Upper lobe of left lung (tissue), 6 donors: ENCODE measurements around the gene UBE2E2. TPM values are rescaled to one million over a fixed set of nuclear protein-coding genes. Genes with fewer than 3 reads are reported as not detected.

Source experiments
- ATAC-seq, 2 donors: fragments of 200-7000 bp; cut with Tn5 transposase; one replicate each; pipeline ENCODE4 v1.9.1; 2022; ENCODE audit warnings: mild to moderate bottlenecking in 2 of 2, moderate library complexity in 2 of 2; ENCODE audit not compliant: low FRiP score in 2 of 2
- DNase-seq, 2 donors: peaks; one replicate each; pipeline ENCODE4 v3.0.0-alpha.2; 2019 to 2020
- H3K27ac ChIP-seq, 4 donors: fragments of 200-600 bp; sonication (generic); one replicate each; pipeline ENCODE4 v1.5.1; 2016 to 2019
- H3K27me3 ChIP-seq, 4 donors: fragments of 200-600 bp; sonication (generic); one replicate each; pipeline ENCODE4 v1.5.1; 2017 to 2019
- H3K36me3 ChIP-seq, 4 donors: fragments of 200-600 bp; sonication (generic); one replicate each; pipeline ENCODE4 v1.5.1; 2016 to 2019
- H3K4me1 ChIP-seq, 4 donors: fragments of 200-600 bp; sonication (generic); one replicate each; pipeline ENCODE4 v1.5.1; 2018 to 2019
- H3K4me3 ChIP-seq, 4 donors: fragments of 200-600 bp; sonication (generic); one replicate each; pipeline ENCODE4 v1.5.1; 2017 to 2019; ENCODE audit warnings: mild to moderate bottlenecking in 2 of 4, moderate library complexity in 1 of 4
- H3K9me3 ChIP-seq, 4 donors: fragments of 200-600 bp; sonication (generic); one replicate each; pipeline ENCODE4 v1.5.1; 2018 to 2019
- EP300 ChIP-seq, 4 donors: sonication (generic); formaldehyde crosslinking; IDR thresholded peaks; one replicate each; pipeline ENCODE4 v1.5.1; 2017; ENCODE audit warnings: antibody characterized with exemption in 4 of 4, control low read depth in 2 of 4
- POLR2A ChIP-seq, 4 donors: fragments of 450-650 bp; IDR thresholded peaks; one replicate each; pipeline ENCODE4 v1.5.1; 2016 to 2017; ENCODE audit warnings: antibody characterized with exemption in 4 of 4, mild to moderate bottlenecking in 2 of 4
- POLR2AphosphoS5 ChIP-seq, 2 donors: sonication (generic); formaldehyde crosslinking; IDR thresholded peaks; one replicate each; pipeline ENCODE4 v1.5.1; 2017; ENCODE audit warnings: antibody characterized with exemption in 2 of 2
- WGBS, 2 donors: methylation state at CpG; one replicate each; pipeline ENCODE4 v1.1.5; 2017 to 2018; 5-methylcytosine and 5-hydroxymethylcytosine counted together
- total RNA-seq, 6 donors: library from RNA; depleted of rRNA in 4 of 6; stranded (reverse); fragments of >200 nt in 4 of 6; gene quantifications; one replicate each; pipeline versions ENCODE4 v1.1.0 to v1.2.1, GENCODE V29; 2016 to 2021
- TF ChIP-seq, protein P1 (sequence below), 6 experiments: fragments of 450-650 bp in 4 of 6; fragments of 200-600 bp in 2 of 6; sonication (generic) in 2 of 6; IDR thresholded peaks; one replicate each; pipeline ENCODE4 v1.5.1; 2016 to 2019; ENCODE audit warnings: antibody characterized with exemption in 6 of 6
- donor health status: DM: no; HTN: no; CAD: no; lungs with moderate emphysema.
- donor health status: DM: no; HTN: yes; CAD: no; lungs with severe emphysema.

The UBE2E2 gene
- total RNA-seq, 6 donors from 2014 or later = 18.3 to 61.5 (median 41.9) TPM

DNA sequence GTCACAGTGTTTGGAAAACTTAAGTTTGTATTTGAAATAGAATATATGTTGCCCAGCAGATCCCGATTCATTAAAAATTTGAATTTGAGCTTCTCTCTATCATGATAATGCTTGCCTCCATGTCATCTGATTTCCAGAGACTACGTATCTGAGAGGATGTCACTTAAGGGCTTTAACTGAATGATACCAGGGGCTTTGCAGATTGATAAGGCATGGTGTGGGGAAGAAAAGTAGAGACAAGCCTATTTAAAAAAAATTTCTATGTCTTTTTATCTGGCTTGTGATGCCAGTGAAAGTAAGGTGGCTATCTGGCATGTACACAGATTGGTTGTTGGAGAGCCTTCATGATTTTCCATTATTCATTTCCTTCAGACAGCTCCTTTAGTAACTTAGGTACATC lies 72.7 kb downstream of the UBE2E2 start:
- 89 to 94% methylated on average over 2 of the region's 2 CpGs for WGBS, 2 donors
- no peak for DNase-seq
- H3K36me3 ChIP-seq = no peaks in the 10 kb centered on the region
- no peak overlapping the region for H3K4me3 ChIP-seq
- H3K27ac ChIP-seq = no peak overlapping the region
- peaks cover 0 to 3% (median 0%) of the 10 kb centered on the region in 4 donors for H3K9me3 ChIP-seq
- no peaks in the 10 kb centered on the region for H3K4me1 ChIP-seq
- no peak for ATAC-seq
- H3K27me3 ChIP-seq = no peaks in the 10 kb centered on the region
- no peak for TF ChIP-seq POLR2A (IDR thresholded peaks at IDR 0.05)

DNA sequence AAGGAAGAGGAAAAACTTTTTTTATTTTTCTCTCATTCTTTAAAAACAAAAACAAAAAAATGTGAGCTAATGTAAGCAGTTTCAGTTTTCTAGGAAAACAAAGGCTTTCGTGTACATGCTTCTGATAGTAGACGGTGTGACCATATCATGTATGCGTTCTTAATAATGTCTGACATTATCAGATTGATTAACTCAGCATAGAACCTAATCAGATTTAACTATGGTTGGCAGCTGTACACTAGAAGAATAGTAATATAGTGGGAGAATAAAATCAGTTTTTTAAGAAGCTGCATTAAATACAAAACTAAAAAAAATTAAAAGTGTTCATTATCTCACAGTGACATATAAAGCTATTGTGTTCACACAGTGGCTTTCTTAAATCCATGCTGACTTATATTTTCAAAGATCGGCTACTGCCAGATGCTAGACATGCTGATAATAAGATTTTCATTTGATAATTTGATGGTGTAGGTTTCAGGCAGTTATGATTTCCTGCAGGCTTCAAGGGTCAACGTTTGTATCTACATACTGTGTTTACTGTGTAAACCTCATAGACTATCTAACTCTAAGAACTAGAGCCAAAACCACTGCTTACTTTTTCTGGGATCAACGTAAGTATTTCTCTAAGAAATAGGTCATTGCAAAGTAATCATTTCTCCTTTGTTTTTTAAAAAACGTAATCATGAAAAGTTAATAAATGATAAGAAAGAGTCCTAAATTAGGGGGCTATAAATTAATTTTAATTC lies 74.0 kb downstream of the UBE2E2 start:
- no peak overlapping the region for H3K4me3 ChIP-seq
- H3K4me1 ChIP-seq = no peaks in the 10 kb centered on the region
- TF ChIP-seq, protein P1, sequence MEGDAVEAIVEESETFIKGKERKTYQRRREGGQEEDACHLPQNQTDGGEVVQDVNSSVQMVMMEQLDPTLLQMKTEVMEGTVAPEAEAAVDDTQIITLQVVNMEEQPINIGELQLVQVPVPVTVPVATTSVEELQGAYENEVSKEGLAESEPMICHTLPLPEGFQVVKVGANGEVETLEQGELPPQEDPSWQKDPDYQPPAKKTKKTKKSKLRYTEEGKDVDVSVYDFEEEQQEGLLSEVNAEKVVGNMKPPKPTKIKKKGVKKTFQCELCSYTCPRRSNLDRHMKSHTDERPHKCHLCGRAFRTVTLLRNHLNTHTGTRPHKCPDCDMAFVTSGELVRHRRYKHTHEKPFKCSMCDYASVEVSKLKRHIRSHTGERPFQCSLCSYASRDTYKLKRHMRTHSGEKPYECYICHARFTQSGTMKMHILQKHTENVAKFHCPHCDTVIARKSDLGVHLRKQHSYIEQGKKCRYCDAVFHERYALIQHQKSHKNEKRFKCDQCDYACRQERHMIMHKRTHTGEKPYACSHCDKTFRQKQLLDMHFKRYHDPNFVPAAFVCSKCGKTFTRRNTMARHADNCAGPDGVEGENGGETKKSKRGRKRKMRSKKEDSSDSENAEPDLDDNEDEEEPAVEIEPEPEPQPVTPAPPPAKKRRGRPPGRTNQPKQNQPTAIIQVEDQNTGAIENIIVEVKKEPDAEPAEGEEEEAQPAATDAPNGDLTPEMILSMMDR (IDR thresholded peaks at IDR 0.05) = no peak
- TF ChIP-seq EP300 (IDR thresholded peaks at IDR 0.05) (no peak), POLR2AphosphoS5 (IDR thresholded peaks at IDR 0.05) (no peak), POLR2A (IDR thresholded peaks at IDR 0.05) (no peak)
- ATAC-seq (no peak), DNase-seq (no peak)
- WGBS, 2 donors = 66 to 68% methylated on average over 7 of the region's 7 CpGs
- H3K36me3 ChIP-seq = no peaks in the 10 kb centered on the region
- peaks cover 0 to 3% (median 0%) of the 10 kb centered on the region in 4 donors for H3K9me3 ChIP-seq
- H3K27ac ChIP-seq = no peak overlapping the region
- H3K27me3 ChIP-seq = no peaks in the 10 kb centered on the region

DNA sequence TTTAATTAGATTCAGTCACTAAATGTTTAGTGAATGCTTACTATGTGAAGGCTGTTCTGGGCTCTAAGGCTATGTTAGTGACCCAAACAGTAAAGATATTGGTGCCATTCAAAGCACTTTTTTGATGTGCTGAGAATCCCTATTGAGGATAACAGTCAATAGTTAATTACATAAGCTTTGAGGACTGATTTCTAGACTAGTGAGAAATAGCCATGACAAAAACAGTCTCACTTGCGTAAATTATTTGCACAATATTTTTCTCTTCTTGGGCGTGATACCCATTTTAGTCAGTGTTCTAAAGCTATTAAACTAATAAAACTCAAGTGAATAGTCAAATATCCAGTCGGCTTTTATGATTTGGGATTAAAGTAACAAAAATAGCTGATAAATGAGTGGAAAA lies 74.6 kb downstream of the UBE2E2 start:
- no peak for ATAC-seq

DNA sequence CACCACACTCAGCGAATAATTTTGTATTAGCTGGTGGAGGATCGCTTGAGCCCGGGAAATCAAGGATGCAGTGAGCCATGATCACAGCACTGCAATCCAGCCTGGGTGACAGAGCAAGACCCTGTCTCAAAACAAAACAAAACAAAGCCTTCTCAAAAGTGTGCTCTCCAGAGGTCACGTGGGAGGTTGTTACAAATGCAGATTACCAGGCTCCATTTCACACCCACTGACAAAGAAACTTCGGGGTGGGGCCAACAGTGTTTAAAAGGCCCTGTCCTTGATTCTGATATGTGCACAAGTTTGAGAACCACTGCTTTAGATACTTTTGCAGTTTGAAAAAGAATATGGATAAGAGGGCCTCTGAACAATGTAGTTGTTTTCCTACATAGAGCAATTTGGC lies 80.5 kb downstream of the UBE2E2 start:
- H3K4me3 ChIP-seq = no peak overlapping the region

More for the DNA sequence above, 74.6 kb downstream of the UBE2E2 start:
- no peaks in the 10 kb centered on the region for H3K36me3 ChIP-seq
- H3K27me3 ChIP-seq = no peaks in the 10 kb centered on the region
- H3K4me3 ChIP-seq = no peak overlapping the region
- TF ChIP-seq, protein P1 (IDR thresholded peaks at IDR 0.05) = no peak
- H3K9me3 ChIP-seq = no peaks in the 10 kb centered on the region
- no peak for DNase-seq
- no peaks in the 10 kb centered on the region for H3K4me1 ChIP-seq
- no peak overlapping the region for H3K27ac ChIP-seq
- WGBS, 2 donors = 49 to 67% methylated on average over 3 of the region's 3 CpGs

DNA sequence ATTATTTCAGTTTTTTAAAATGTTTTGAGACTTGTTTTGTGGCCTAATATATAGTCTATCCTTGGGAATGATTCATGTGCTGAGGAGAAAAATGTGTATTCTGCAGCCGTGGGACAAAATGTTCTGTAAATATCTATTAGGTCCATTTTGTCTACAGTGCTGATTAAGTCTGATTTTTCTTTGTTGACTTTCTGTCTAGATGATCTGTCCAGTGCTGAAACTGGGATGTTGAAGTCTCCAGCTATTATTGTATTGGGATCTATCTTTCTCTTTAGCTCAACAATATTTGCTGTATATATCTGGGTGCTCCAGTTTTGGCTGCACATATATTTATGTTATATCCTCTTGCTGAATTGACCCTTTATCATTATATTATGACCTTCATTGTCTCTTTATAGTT lies 85.2 kb downstream of the UBE2E2 start:
- H3K27me3 ChIP-seq = no peaks in the 10 kb centered on the region
- H3K27ac ChIP-seq = no peak overlapping the region
- H3K4me3 ChIP-seq = no peak overlapping the region
- H3K36me3 ChIP-seq = no peaks in the 10 kb centered on the region
- no peaks in the 10 kb centered on the region for H3K4me1 ChIP-seq
- no peak for DNase-seq
- TF ChIP-seq, protein P1 (IDR thresholded peaks at IDR 0.05) = no peak
- TF ChIP-seq POLR2A (IDR thresholded peaks at IDR 0.05) = no peak
- no peak for TF ChIP-seq EP300 (IDR thresholded peaks at IDR 0.05)
- TF ChIP-seq POLR2AphosphoS5 (IDR thresholded peaks at IDR 0.05) = no peak
- 59 to 64% methylated on average over 1 of the region's 1 CpG for WGBS, 2 donors
- ATAC-seq = no peak
- H3K9me3 ChIP-seq = peaks cover 0 to 10% (median 5%) of the 10 kb centered on the region in 4 donors

More for the DNA sequence above, 80.5 kb downstream of the UBE2E2 start:
- Histone ChIP-seq H3K27ac (no peak overlapping the region), H3K36me3 (no peaks in the 10 kb centered on the region), H3K4me1 (no peaks in the 10 kb centered on the region), H3K27me3 (no peaks in the 10 kb centered on the region), H3K9me3 (peaks cover 0 to 10% (median 5%) of the 10 kb centered on the region in 4 donors)
- 85 to 94% methylated on average over 5 of the region's 5 CpGs for whole genome bisulfite sequencing, 2 donors
- TF ChIP-seq, protein P1 (IDR thresholded peaks at IDR 0.05) = no peak
- TF ChIP-seq POLR2A (IDR thresholded peaks at IDR 0.05) = no peak
- no peak for TF ChIP-seq EP300 (IDR thresholded peaks at IDR 0.05)
- no peak for TF ChIP-seq POLR2AphosphoS5 (IDR thresholded peaks at IDR 0.05)
- DNase-seq = no peak
- no peak for ATAC-seq
